SU-DHL-6 (cell line): ENCODE data around the gene C1orf210.

Source experiments
- EZH2phosphoT487 ChIP-seq: fragments of 200-600 bp; sonication (generic), shearing (Covaris generic); conservative IDR thresholded peaks from 2 replicates; pipeline ENCODE4 v1.6.1; 2018; ENCODE audit warnings: mild to moderate bottlenecking, antibody characterized with exemption, low read length, moderate library complexity, mixed read lengths
- TF ChIP-seq, protein P1 (sequence below): fragments of 200-600 bp; sonication (generic); IDR thresholded peaks from one replicate; pipeline ENCODE4 v1.5.1; 2017; ENCODE audit warnings: antibody characterized with exemption, mild to moderate bottlenecking, low read length, moderate library complexity; ENCODE audit not compliant: insufficient read depth, poor library complexity, severe bottlenecking

DNA sequence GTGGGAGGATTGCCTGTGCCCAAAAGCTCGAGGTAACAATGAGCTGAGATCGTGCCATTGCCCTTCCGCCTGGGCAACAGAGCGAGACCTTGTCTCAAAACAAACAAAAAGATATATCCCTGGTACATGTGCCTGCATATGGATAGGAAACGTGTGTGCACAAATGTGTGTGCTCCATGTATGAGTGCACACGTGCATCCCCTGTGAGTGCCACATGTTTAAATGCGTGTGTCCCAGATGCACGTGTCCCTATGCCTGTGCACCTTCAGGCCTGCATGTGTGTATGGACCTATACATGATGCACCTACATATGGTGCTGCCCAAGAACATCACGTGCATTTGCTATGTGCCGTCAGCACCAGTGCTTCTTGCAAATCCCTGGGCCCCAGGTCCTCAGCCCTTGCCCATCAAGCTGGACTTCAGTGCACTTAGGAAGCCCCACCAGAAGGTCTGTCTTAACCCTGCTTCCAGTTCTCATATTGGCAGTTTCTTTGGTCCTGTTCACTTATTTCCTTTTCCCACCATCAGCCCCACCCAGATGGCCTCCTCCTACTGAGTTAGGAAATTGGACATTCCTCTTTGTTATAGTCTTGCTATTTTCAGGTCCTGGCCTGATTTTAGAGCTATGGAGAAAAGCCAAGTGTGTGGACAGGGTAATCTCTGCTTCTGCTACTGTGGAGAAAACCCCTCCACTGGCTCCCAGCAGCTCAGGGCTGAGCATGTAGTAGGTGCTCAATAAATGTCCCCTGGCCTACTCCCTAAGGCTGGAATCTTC is 30.8 kb upstream of the C1orf210 start:
- TF ChIP-seq, protein P1, sequence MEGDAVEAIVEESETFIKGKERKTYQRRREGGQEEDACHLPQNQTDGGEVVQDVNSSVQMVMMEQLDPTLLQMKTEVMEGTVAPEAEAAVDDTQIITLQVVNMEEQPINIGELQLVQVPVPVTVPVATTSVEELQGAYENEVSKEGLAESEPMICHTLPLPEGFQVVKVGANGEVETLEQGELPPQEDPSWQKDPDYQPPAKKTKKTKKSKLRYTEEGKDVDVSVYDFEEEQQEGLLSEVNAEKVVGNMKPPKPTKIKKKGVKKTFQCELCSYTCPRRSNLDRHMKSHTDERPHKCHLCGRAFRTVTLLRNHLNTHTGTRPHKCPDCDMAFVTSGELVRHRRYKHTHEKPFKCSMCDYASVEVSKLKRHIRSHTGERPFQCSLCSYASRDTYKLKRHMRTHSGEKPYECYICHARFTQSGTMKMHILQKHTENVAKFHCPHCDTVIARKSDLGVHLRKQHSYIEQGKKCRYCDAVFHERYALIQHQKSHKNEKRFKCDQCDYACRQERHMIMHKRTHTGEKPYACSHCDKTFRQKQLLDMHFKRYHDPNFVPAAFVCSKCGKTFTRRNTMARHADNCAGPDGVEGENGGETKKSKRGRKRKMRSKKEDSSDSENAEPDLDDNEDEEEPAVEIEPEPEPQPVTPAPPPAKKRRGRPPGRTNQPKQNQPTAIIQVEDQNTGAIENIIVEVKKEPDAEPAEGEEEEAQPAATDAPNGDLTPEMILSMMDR: no peak
- TF ChIP-seq EZH2phosphoT487: no peak
